Measurements from ENCODE around the gene PHPT1. TPM values are rescaled to one million over a fixed set of nuclear protein-coding genes. Genes with fewer than 3 reads are reported as not detected.
A peak's percentile ranks its signal among the peaks of the same experiment; 100 is the strongest.

The PHPT1 gene
- total and polyA plus RNA-seq, 12 donors = 73.9 to 330 (median 178) TPM

DNA sequence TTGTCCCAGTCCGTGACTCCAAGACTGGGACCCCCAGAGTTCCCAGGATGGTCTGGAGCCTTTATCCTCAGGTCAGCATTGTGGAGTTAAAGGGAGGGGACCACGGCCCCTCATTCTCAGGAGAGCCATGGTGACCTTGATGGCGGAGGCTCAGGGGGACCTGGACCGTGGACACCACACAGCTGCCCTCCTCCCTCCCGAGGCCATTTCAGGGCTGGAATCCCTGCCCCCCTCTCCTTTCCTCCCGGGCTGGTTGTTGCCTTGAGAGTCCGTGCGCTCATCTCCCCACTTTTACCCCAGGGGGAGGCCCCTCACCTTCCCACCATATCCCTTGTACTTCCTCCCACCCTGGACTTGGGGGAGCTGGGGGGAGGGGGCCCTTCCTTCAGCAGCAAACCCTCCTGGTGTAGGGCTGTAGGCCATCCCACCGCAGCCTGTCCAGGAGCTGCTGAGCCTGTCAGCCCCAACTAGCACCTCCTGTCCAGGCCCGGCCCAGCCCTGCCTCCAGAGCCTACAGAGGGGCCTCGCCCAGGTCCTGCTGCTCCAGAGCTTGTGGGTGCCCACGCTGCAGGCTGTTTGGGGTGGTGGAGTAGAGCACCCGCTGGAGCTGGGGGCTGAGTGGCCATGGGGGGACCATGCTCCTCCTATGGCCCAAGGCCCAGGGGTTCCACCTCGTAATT, 21.3 kb upstream of the PHPT1 start:
- no peak for TF ChIP-seq POLR2A (IDR thresholded peaks at IDR 0.05)
- TF ChIP-seq, protein P1, sequence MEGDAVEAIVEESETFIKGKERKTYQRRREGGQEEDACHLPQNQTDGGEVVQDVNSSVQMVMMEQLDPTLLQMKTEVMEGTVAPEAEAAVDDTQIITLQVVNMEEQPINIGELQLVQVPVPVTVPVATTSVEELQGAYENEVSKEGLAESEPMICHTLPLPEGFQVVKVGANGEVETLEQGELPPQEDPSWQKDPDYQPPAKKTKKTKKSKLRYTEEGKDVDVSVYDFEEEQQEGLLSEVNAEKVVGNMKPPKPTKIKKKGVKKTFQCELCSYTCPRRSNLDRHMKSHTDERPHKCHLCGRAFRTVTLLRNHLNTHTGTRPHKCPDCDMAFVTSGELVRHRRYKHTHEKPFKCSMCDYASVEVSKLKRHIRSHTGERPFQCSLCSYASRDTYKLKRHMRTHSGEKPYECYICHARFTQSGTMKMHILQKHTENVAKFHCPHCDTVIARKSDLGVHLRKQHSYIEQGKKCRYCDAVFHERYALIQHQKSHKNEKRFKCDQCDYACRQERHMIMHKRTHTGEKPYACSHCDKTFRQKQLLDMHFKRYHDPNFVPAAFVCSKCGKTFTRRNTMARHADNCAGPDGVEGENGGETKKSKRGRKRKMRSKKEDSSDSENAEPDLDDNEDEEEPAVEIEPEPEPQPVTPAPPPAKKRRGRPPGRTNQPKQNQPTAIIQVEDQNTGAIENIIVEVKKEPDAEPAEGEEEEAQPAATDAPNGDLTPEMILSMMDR (IDR thresholded peaks at IDR 0.05) = no peak
- Histone ChIP-seq H3K4me1 (replicated peaks in 1 of 2) (no peaks in the 10 kb centered on the region), H3K27ac (no peak overlapping the region), H3K27me3 (no peaks in the 10 kb centered on the region), H3K4me3 (no peak overlapping the region), H3K9me3 (replicated peaks in 1 of 3) (no peaks in the 10 kb centered on the region), H3K36me3 (replicated peaks in 1 of 2) (peaks cover 0 to 75% of the 10 kb centered on the region in 2 donors)
- WGBS, 4 donors = 85 to 90% (median 89%) methylated on average over 8 to 14 of the region's 14 CpGs
- intact Hi-C loops (cut with DNase I) = no loop called here
- no peak for DNase-seq

GRCh38 chr9:136828474-136829140, 20.6 kb upstream of the PHPT1 start:
- intact Hi-C loops (cut with DNase I) = no loop called here
- Histone ChIP-seq H3K4me1 (replicated peaks in 1 of 2) (no peaks in the 10 kb centered on the region), H3K27me3 (no peaks in the 10 kb centered on the region), H3K36me3 (replicated peaks in 1 of 2) (peaks cover 0 to 73% of the 10 kb centered on the region in 2 donors), H3K4me3 (no peak overlapping the region), H3K27ac (no peak overlapping the region), H3K9me3 (replicated peaks in 1 of 3) (no peaks in the 10 kb centered on the region)
- 93 to 96% (median 95%) methylated on average over 26 to 31 of the region's 31 CpGs for WGBS, 4 donors
- TF ChIP-seq POLR2A (IDR thresholded peaks at IDR 0.05) = no peak
- TF ChIP-seq, protein P1 (IDR thresholded peaks at IDR 0.05) = no peak
- no peak for DNase-seq

GRCh38 chr9:136829412-136829811, 19.8 kb upstream of the PHPT1 start:
- Histone ChIP-seq H3K27ac (no peak overlapping the region), H3K36me3 (replicated peaks in 1 of 2) (peaks cover 0 to 69% of the 10 kb centered on the region in 2 donors), H3K9me3 (replicated peaks in 1 of 3) (no peaks in the 10 kb centered on the region), H3K4me3 (no peak overlapping the region), H3K27me3 (no peaks in the 10 kb centered on the region), H3K4me1 (replicated peaks in 1 of 2) (no peaks in the 10 kb centered on the region)
- TF ChIP-seq, protein P1 (IDR thresholded peaks at IDR 0.05) = no peak
- TF ChIP-seq POLR2A (IDR thresholded peaks at IDR 0.05) = no peak
- DNase-seq = peak in 1 of 7 donors; percentile 4
- intact Hi-C loops (cut with DNase I) = no loop called here
- WGBS, 4 donors = 87 to 98% (median 93%) methylated on average over 11 to 14 of the region's 14 CpGs

DNA sequence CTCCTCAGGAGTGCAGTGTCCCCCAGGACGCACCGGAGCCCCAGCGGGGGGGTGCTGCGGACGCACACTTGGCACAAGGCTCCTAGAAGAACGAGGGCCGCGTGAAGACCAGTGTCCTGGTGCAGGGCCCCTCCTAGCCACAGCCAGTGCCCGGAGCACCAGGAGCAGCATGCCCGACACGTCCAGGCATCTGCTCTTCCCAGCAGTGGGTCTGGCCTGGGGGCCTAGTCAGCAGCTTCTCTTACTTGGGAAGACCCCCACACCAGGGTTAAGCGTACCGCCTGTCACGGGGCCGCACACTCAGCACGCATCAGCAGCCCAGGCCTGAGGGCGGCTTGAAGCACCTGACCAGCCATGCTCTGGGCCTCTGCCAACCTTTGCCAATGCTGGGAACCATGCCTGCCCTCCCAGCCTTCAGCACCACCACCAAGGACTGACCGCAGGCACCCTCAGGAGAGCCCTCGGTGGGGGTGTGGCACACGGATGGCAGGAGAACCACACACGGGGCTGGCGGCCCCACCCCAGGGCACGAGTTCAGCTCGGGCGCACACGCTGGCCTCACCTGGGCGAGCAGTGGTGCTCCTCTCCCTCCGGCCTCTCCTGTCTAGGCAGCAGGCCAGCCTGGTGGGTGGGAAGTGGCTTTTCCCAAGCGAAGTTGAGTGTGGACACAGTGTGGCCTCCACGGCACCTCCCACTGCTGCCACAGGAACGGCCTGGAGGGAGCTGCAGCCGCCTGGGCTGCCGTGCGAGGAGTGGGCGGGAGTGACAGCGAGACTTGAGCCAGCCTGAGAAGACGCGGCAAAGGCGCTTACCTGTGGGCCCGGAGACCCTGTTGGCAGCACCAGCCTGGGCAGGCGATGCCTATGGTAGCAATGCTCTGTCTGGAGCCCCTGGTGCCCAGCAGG, 19.0 kb upstream of the PHPT1 start:
- no peaks in the 10 kb centered on the region for H3K9me3 ChIP-seq (replicated peaks in 1 of 3)
- 89 to 95% (median 92%) methylated on average over 21 to 41 of the region's 41 CpGs for WGBS, 4 donors
- TF ChIP-seq, protein P1 (IDR thresholded peaks at IDR 0.05) = no peak
- TF ChIP-seq POLR2A (IDR thresholded peaks at IDR 0.05) = no peak
- no peaks in the 10 kb centered on the region for H3K27me3 ChIP-seq
- no peak overlapping the region for H3K27ac ChIP-seq
- intact Hi-C loops (cut with DNase I) = no loop called here
- H3K36me3 ChIP-seq (replicated peaks in 1 of 2) = peaks cover 0 to 61% of the 10 kb centered on the region in 2 donors
- peak in 2 of 7 donors; percentile 6 to 18 for DNase-seq
- H3K4me3 ChIP-seq = no peak overlapping the region
- H3K4me1 ChIP-seq (replicated peaks in 1 of 2) = no peaks in the 10 kb centered on the region
